Thymus (tissue), 11 donors: Measurements from ENCODE around the gene CACNA1F. TPM values are rescaled to one million over a fixed set of nuclear protein-coding genes. Genes with fewer than 3 reads are reported as not detected.
A peak's percentile ranks its signal among the peaks of the same experiment; 100 is the strongest.

Experiments
- DNase-seq, 9 donors: peaks; one replicate each; pipeline ENCODE4 v3.0.0-alpha.2; 2013; ENCODE audit warnings: low spot score in 9 of 9, low read depth in 6 of 9, missing footprints in 1 of 9
- H3K27ac ChIP-seq, 2 donors: one replicate each; pipeline ENCODE4 v1.5.1; 2013; ENCODE audit warnings: control low read depth in 1 of 2, low read depth in 1 of 2, low read length in 1 of 2, mild to moderate bottlenecking in 1 of 2, moderate library complexity in 1 of 2
- H3K27me3 ChIP-seq, 2 donors: one replicate each; pipeline ENCODE4 v1.5.1; 2013; ENCODE audit warnings: low read length in 1 of 2; ENCODE audit not compliant: control insufficient read depth in 2 of 2, insufficient read depth in 1 of 2
- H3K36me3 ChIP-seq, 2 donors: one replicate each; pipeline ENCODE4 v1.5.1; 2013; ENCODE audit warnings: low read length in 1 of 2, mild to moderate bottlenecking in 1 of 2, moderate library complexity in 1 of 2; ENCODE audit not compliant: control insufficient read depth in 2 of 2, insufficient read depth in 2 of 2
- H3K4me1 ChIP-seq, 2 donors: one replicate each; pipeline ENCODE4 v1.5.1; 2013; ENCODE audit warnings: low read length in 2 of 2; ENCODE audit not compliant: control insufficient read depth in 2 of 2, insufficient read depth in 2 of 2
- H3K4me3 ChIP-seq, 2 donors: one replicate each; pipeline ENCODE4 v1.5.1; 2013; ENCODE audit warnings: low read length in 2 of 2, control low read depth in 1 of 2, mild to moderate bottlenecking in 1 of 2
- H3K9me3 ChIP-seq, 2 donors: one replicate each; pipeline ENCODE4 v1.5.1; 2013; ENCODE audit warnings: low read length in 1 of 2, mild to moderate bottlenecking in 1 of 2; ENCODE audit not compliant: control insufficient read depth in 2 of 2, insufficient read depth in 1 of 2
- WGBS: extraction: QIAGEN DNeasy Blood & Tissue Kit; methylation state at CpG from one replicate; pipeline ENCODE4 v1.1.7; 2013; 5-methylcytosine and 5-hydroxymethylcytosine counted together
- polyA plus RNA-seq: library from polyadenylated mRNA; stranded (reverse); fragments of 200-250 nt; gene quantifications from one replicate; pipeline ENCODE4 v1.2.3, GENCODE V29; 2013
- total RNA-seq: library from RNA; stranded (reverse); fragments of 120-200 nt; gene quantifications from one replicate; pipeline ENCODE4 v1.2.4, GENCODE V29; 2013
- donor health status: healthy.

The CACNA1F gene
- total and polyA plus RNA-seq, 2 donors, result 0.61 to 1.8 TPM

GRCh38 chrX:49227726-49228125 is 5.4 kb downstream of the CACNA1F start:
- WGBS, result 98% methylated on average over 2 of the region's 2 CpGs
- Histone ChIP-seq H3K27me3 (peaks cover 0 to 13% of the 10 kb centered on the region in 2 donors), H3K36me3 (no peaks in the 10 kb centered on the region), H3K9me3 (peaks cover 0 to 19% of the 10 kb centered on the region in 2 donors), H3K4me1 (peaks cover 3 to 16% of the 10 kb centered on the region in 2 donors), H3K27ac (no peak overlapping the region), H3K4me3 (no peak overlapping the region)
- no peak for DNase-seq

- Histone ChIP-seq H3K36me3 (no peaks in the 10 kb centered on the region), H3K27ac (no peak overlapping the region), H3K4me3 (no peak overlapping the region), H3K9me3 (peaks cover 0 to 19% of the 10 kb centered on the region in 2 donors), H3K4me1 (peaks cover 3 to 16% of the 10 kb centered on the region in 2 donors), H3K27me3 (peaks cover 0 to 13% of the 10 kb centered on the region in 2 donors)
- WGBS, result over 99% methylated on average over 9 of the region's 9 CpGs
- DNase-seq, result no peak
These were observed 6.2 kb downstream of the CACNA1F start for GRCh38 chrX:49226946-49227345.

GRCh38 chrX:49225858-49226257 is 7.3 kb downstream of the CACNA1F start:
- no peaks in the 10 kb centered on the region for H3K36me3 ChIP-seq
- peaks cover 0 to 13% of the 10 kb centered on the region in 2 donors for H3K27me3 ChIP-seq
- WGBS, result 87% methylated on average over 14 of the region's 14 CpGs
- DNase-seq, result no peak
- H3K4me3 ChIP-seq, result no peak overlapping the region
- peaks cover 0 to 8% of the 10 kb centered on the region in 2 donors for H3K4me1 ChIP-seq
- peaks cover 0 to 19% of the 10 kb centered on the region in 2 donors for H3K9me3 ChIP-seq
- no peak overlapping the region for H3K27ac ChIP-seq

GRCh38 chrX:49221868-49222267 is 11.3 kb downstream of the CACNA1F start:
- no peak overlapping the region for H3K27ac ChIP-seq
- WGBS, result 73% methylated on average over 2 of the region's 2 CpGs
- no peak for DNase-seq

GRCh38 chrX:49220100-49220499 is 13.0 kb downstream of the CACNA1F start:
- DNase-seq, result no peak
- Histone ChIP-seq H3K9me3 (no peaks in the 10 kb centered on the region), H3K27ac (no peak overlapping the region), H3K36me3 (no peaks in the 10 kb centered on the region), H3K27me3 (no peaks in the 10 kb centered on the region), H3K4me1 (peaks cover 1 to 12% of the 10 kb centered on the region in 2 donors), H3K4me3 (no peak overlapping the region)

More at GRCh38 chrX:49221868-49222267, 11.3 kb downstream of the CACNA1F start:
- no peaks in the 10 kb centered on the region for H3K36me3 ChIP-seq
- peaks cover 0 to 11% of the 10 kb centered on the region in 2 donors for H3K27me3 ChIP-seq
- peaks cover 0 to 4% of the 10 kb centered on the region in 2 donors for H3K4me1 ChIP-seq
- H3K4me3 ChIP-seq, result no peak overlapping the region
- H3K9me3 ChIP-seq, result peaks cover 0 to 5% of the 10 kb centered on the region in 2 donors

GRCh38 chrX:49214996-49215526 is 18.1 kb downstream of the CACNA1F start:
- no peaks in the 10 kb centered on the region for H3K27me3 ChIP-seq
- H3K4me3 ChIP-seq, result no peak overlapping the region
- 91% methylated on average over 14 of the region's 14 CpGs for WGBS
- H3K4me1 ChIP-seq, result peaks cover 17 to 54% of the 10 kb centered on the region in 2 donors
- no peaks in the 10 kb centered on the region for H3K9me3 ChIP-seq
- no peak for DNase-seq
- peak overlapping the region; percentile 46 to 93 for H3K27ac ChIP-seq
- no peaks in the 10 kb centered on the region for H3K36me3 ChIP-seq

- Histone ChIP-seq H3K27ac (peak overlapping the region; percentile 74 to 93), H3K4me3 (no peak overlapping the region), H3K9me3 (no peaks in the 10 kb centered on the region), H3K4me1 (peaks cover 17 to 60% of the 10 kb centered on the region in 2 donors), H3K36me3 (no peaks in the 10 kb centered on the region), H3K27me3 (no peaks in the 10 kb centered on the region)
- 24% methylated on average over 2 of the region's 2 CpGs for WGBS
- DNase-seq, result peak in 2 of 9 donors; percentile 47 to 79
These were observed 18.7 kb downstream of the CACNA1F start for GRCh38 chrX:49214416-49214815.

GRCh38 chrX:49212861-49213260 is 20.3 kb downstream of the CACNA1F start:
- H3K4me3 ChIP-seq, result no peak overlapping the region
- no peaks in the 10 kb centered on the region for H3K36me3 ChIP-seq
- DNase-seq, result no peak
- 96% methylated on average over 1 of the region's 1 CpG for WGBS
- no peaks in the 10 kb centered on the region for H3K9me3 ChIP-seq
- H3K4me1 ChIP-seq, result peaks cover 17 to 63% of the 10 kb centered on the region in 2 donors
- peaks cover 0 to 3% of the 10 kb centered on the region in 2 donors for H3K27me3 ChIP-seq
- H3K27ac ChIP-seq, result no peak overlapping the region

- DNase-seq, result no peak
- H3K4me1 ChIP-seq, result peaks cover 17 to 63% of the 10 kb centered on the region in 2 donors
- no peak overlapping the region for H3K27ac ChIP-seq
- H3K36me3 ChIP-seq, result no peaks in the 10 kb centered on the region
- no peaks in the 10 kb centered on the region for H3K9me3 ChIP-seq
- no peak overlapping the region for H3K4me3 ChIP-seq
- WGBS, result 98% methylated on average over 2 of the region's 2 CpGs
- H3K27me3 ChIP-seq, result peaks cover 0 to 3% of the 10 kb centered on the region in 2 donors
These were observed 20.9 kb downstream of the CACNA1F start for GRCh38 chrX:49212209-49212608.
